ENCODE results near the gene TMEM72. TPM values are rescaled to one million over a fixed set of nuclear protein-coding genes. Genes with fewer than 3 reads are reported as not detected.

The TMEM72 gene
- total and polyA plus RNA-seq, 2 of the 13 experiments (the other 11 are each of a cell fraction or from before 2014, with no cell fraction given) = 0.04 TPM; not detected in 1

DNA sequence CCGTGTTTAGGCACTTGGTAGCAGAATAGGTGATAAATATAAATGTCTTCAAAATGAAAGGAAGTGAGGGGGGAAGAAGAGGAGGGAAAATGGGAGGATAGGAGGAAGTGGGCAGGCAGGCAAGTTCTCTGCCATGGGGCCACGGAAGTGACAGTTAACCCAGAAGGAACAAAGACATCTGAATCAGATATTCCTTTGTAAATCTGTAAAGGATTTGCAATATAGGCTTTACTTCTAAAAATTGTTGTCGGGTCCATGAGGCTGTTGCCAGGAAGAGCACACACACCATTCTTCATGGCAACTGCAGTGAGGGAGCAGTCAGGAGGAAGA lies 24.8 kb downstream of the TMEM72 start (continued):
- TF ChIP-seq, protein P1, sequence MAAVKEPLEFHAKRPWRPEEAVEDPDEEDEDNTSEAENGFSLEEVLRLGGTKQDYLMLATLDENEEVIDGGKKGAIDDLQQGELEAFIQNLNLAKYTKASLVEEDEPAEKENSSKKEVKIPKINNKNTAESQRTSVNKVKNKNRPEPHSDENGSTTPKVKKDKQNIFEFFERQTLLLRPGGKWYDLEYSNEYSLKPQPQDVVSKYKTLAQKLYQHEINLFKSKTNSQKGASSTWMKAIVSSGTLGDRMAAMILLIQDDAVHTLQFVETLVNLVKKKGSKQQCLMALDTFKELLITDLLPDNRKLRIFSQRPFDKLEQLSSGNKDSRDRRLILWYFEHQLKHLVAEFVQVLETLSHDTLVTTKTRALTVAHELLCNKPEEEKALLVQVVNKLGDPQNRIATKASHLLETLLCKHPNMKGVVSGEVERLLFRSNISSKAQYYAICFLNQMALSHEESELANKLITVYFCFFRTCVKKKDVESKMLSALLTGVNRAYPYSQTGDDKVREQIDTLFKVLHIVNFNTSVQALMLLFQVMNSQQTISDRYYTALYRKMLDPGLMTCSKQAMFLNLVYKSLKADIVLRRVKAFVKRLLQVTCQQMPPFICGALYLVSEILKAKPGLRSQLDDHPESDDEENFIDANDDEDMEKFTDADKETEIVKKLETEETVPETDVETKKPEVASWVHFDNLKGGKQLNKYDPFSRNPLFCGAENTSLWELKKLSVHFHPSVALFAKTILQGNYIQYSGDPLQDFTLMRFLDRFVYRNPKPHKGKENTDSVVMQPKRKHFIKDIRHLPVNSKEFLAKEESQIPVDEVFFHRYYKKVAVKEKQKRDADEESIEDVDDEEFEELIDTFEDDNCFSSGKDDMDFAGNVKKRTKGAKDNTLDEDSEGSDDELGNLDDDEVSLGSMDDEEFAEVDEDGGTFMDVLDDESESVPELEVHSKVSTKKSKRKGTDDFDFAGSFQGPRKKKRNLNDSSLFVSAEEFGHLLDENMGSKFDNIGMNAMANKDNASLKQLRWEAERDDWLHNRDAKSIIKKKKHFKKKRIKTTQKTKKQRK (IDR thresholded peaks at IDR 0.05; ENCODE audit: low read length) = no peak
- TF ChIP-seq, protein P2, sequence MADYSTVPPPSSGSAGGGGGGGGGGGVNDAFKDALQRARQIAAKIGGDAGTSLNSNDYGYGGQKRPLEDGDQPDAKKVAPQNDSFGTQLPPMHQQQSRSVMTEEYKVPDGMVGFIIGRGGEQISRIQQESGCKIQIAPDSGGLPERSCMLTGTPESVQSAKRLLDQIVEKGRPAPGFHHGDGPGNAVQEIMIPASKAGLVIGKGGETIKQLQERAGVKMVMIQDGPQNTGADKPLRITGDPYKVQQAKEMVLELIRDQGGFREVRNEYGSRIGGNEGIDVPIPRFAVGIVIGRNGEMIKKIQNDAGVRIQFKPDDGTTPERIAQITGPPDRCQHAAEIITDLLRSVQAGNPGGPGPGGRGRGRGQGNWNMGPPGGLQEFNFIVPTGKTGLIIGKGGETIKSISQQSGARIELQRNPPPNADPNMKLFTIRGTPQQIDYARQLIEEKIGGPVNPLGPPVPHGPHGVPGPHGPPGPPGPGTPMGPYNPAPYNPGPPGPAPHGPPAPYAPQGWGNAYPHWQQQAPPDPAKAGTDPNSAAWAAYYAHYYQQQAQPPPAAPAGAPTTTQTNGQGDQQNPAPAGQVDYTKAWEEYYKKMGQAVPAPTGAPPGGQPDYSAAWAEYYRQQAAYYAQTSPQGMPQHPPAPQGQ (CRISPR knock-in tag; IDR thresholded peaks at IDR 0.05; ENCODE audit: borderline replicate concordance) = no peak
- TF ChIP-seq ZNF3 (CRISPR knock-in tag; IDR thresholded peaks at IDR 0.05) (no peak), ZSCAN29 (CRISPR knock-in tag; conservative IDR thresholded peaks at IDR 0.05) (no peak), FOXJ3 (CRISPR knock-in tag; IDR thresholded peaks at IDR 0.05; ENCODE audit: borderline replicate concordance) (no peak), ZBTB7A (CRISPR knock-in tag; IDR thresholded peaks at IDR 0.05) (no peak), HIVEP1 (CRISPR knock-in tag; IDR thresholded peaks at IDR 0.05) (no peak), MLLT10 (CRISPR knock-in tag; IDR thresholded peaks at IDR 0.05) (no peak), MYC (CRISPR knock-in tag; IDR thresholded peaks at IDR 0.05; ENCODE audit: borderline replicate concordance) (no peak), GZF1 (CRISPR knock-in tag; IDR thresholded peaks at IDR 0.05) (no peak), MEIS2 (CRISPR knock-in tag; IDR thresholded peaks at IDR 0.05) (no peak), NR3C1 (CRISPR knock-in tag; IDR thresholded peaks at IDR 0.05) (no peak)
- TF ChIP-seq, protein P3, sequence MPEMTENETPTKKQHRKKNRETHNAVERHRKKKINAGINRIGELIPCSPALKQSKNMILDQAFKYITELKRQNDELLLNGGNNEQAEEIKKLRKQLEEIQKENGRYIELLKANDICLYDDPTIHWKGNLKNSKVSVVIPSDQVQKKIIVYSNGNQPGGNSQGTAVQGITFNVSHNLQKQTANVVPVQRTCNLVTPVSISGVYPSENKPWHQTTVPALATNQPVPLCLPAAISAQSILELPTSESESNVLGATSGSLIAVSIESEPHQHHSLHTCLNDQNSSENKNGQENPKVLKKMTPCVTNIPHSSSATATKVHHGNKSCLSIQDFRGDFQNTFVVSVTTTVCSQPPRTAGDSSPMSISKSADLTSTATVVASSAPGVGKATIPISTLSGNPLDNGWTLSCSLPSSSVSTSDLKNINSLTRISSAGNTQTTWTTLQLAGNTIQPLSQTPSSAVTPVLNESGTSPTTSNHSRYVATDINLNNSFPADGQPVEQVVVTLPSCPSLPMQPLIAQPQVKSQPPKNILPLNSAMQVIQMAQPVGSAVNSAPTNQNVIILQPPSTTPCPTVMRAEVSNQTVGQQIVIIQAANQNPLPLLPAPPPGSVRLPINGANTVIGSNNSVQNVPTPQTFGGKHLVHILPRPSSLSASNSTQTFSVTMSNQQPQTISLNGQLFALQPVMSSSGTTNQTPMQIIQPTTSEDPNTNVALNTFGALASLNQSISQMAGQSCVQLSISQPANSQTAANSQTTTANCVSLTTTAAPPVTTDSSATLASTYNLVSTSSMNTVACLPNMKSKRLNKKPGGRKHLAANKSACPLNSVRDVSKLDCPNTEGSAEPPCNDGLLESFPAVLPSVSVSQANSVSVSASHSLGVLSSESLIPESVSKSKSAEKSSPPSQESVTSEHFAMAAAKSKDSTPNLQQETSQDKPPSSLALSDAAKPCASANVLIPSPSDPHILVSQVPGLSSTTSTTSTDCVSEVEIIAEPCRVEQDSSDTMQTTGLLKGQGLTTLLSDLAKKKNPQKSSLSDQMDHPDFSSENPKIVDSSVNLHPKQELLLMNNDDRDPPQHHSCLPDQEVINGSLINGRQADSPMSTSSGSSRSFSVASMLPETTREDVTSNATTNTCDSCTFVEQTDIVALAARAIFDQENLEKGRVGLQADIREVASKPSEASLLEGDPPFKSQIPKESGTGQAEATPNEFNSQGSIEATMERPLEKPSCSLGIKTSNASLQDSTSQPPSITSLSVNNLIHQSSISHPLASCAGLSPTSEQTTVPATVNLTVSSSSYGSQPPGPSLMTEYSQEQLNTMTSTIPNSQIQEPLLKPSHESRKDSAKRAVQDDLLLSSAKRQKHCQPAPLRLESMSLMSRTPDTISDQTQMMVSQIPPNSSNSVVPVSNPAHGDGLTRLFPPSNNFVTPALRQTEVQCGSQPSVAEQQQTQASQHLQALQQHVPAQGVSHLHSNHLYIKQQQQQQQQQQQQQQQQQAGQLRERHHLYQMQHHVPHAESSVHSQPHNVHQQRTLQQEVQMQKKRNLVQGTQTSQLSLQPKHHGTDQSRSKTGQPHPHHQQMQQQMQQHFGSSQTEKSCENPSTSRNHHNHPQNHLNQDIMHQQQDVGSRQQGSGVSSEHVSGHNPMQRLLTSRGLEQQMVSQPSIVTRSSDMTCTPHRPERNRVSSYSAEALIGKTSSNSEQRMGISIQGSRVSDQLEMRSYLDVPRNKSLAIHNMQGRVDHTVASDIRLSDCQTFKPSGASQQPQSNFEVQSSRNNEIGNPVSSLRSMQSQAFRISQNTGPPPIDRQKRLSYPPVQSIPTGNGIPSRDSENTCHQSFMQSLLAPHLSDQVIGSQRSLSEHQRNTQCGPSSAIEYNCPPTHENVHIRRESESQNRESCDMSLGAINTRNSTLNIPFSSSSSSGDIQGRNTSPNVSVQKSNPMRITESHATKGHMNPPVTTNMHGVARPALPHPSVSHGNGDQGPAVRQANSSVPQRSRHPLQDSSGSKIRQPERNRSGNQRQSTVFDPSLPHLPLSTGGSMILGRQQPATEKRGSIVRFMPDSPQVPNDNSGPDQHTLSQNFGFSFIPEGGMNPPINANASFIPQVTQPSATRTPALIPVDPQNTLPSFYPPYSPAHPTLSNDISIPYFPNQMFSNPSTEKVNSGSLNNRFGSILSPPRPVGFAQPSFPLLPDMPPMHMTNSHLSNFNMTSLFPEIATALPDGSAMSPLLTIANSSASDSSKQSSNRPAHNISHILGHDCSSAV (CRISPR knock-in tag; IDR thresholded peaks at IDR 0.05; ENCODE audit: borderline replicate concordance) = no peak
- TF ChIP-seq, protein P4, sequence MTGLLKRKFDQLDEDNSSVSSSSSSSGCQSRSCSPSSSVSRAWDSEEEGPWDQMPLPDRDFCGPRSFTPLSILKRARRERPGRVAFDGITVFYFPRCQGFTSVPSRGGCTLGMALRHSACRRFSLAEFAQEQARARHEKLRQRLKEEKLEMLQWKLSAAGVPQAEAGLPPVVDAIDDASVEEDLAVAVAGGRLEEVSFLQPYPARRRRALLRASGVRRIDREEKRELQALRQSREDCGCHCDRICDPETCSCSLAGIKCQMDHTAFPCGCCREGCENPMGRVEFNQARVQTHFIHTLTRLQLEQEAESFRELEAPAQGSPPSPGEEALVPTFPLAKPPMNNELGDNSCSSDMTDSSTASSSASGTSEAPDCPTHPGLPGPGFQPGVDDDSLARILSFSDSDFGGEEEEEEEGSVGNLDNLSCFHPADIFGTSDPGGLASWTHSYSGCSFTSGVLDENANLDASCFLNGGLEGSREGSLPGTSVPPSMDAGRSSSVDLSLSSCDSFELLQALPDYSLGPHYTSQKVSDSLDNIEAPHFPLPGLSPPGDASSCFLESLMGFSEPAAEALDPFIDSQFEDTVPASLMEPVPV (CRISPR knock-in tag; IDR thresholded peaks at IDR 0.05) = no peak
- TF ChIP-seq, protein P5, sequence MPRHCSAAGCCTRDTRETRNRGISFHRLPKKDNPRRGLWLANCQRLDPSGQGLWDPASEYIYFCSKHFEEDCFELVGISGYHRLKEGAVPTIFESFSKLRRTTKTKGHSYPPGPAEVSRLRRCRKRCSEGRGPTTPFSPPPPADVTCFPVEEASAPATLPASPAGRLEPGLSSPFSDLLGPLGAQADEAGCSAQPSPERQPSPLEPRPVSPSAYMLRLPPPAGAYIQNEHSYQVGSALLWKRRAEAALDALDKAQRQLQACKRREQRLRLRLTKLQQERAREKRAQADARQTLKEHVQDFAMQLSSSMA (CRISPR knock-in tag; IDR thresholded peaks at IDR 0.05) = no peak
